Calu3 (cell line): ENCODE measurements around the gene ADRA1B. TPM values are rescaled to one million over a fixed set of nuclear protein-coding genes. Genes with fewer than 3 reads are reported as not detected.

Experiments used
- BruUV-seq: library from RNA; stranded (reverse); fragments of 400-500 nt; replicated peaks from 2 replicates; lab custom pipeline; 2021; lab: Mats Ljungman, UMichigan
- CTCF ChIA-PET: fragments of 300-600 bp; sonication (Branson Sonifier 250); formaldehyde crosslinking; loops from one replicate; lab custom pipeline; 2022; ENCODE audit warnings: antibody characterized with exemption; lab: Charles Lee
- DNase-seq: peaks from one replicate; pipeline ENCODE4 v3.0.0; 2022
- H3K27ac Mint-ChIP-seq: one replicate; pipeline ENCODE4 v1.8.0; 2022; ENCODE audit warnings: mixed read lengths; ENCODE audit not compliant: unreplicated experiment
- H3K27me3 Mint-ChIP-seq: one replicate; pipeline ENCODE4 v1.8.0; 2022; ENCODE audit warnings: mixed read lengths; ENCODE audit not compliant: unreplicated experiment
- H3K36me3 Mint-ChIP-seq: one replicate; pipeline ENCODE4 v1.8.0; 2022; ENCODE audit warnings: mild to moderate bottlenecking, moderate library complexity, mixed read lengths; ENCODE audit not compliant: insufficient read depth, unreplicated experiment
- H3K4me1 Mint-ChIP-seq: one replicate; pipeline ENCODE4 v1.8.0; 2022; ENCODE audit warnings: mild to moderate bottlenecking, low read depth, mixed read lengths; ENCODE audit not compliant: unreplicated experiment
- H3K4me3 Mint-ChIP-seq: one replicate; pipeline ENCODE4 v1.8.0; 2022; ENCODE audit warnings: mild to moderate bottlenecking, low read depth, moderate library complexity, mixed read lengths; ENCODE audit not compliant: unreplicated experiment
- H3K9me3 Mint-ChIP-seq: one replicate; pipeline ENCODE4 v1.8.0; 2022; ENCODE audit warnings: low read depth, mixed read lengths; ENCODE audit not compliant: unreplicated experiment
- intact Hi-C: fragments of 100-400 bp; cut with micrococcal nuclease; formaldehyde crosslinking; loops from one replicate; pipeline ENCODE4 v1.10.0; 2022; ENCODE audit not compliant: unreplicated experiment
- total RNA-seq: library from RNA; stranded (reverse); gene quantifications from 2 replicates; pipeline ENCODE4 v1.2.3, GENCODE V29; 2022
- TF ChIP-seq, protein P1 (sequence below): fragments of 200-600 bp; IDR thresholded peaks from one replicate; pipeline ENCODE4 v1.8.0; 2022; ENCODE audit warnings: antibody characterized with exemption; ENCODE audit not compliant: unreplicated experiment

Gene ADRA1B
- total RNA-seq, 1 experiment from 2014 or later, result 10.9 TPM

DNA sequence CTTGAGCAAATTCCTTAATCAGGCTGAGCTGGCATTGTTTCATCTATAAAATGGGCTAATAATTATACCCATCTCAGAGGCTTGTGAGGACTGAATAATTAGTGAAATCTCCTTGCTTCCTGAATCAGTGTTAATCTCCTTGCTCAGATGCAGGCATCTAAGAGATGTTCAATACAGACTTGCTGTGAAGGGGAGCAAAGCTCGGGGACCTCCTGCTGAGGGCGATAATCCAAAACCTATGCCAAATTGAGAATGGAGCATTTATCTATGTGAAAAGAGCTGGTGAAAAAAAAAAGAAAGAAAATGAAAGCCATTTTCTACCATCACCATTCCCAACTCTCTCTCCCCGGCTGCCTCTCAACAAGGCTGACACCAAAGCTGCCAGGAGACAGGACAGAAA, 37.3 kb downstream of the ADRA1B start:
- H3K36me3 Mint-ChIP-seq, result no peaks in the 10 kb centered on the region
- TF ChIP-seq, protein P1, sequence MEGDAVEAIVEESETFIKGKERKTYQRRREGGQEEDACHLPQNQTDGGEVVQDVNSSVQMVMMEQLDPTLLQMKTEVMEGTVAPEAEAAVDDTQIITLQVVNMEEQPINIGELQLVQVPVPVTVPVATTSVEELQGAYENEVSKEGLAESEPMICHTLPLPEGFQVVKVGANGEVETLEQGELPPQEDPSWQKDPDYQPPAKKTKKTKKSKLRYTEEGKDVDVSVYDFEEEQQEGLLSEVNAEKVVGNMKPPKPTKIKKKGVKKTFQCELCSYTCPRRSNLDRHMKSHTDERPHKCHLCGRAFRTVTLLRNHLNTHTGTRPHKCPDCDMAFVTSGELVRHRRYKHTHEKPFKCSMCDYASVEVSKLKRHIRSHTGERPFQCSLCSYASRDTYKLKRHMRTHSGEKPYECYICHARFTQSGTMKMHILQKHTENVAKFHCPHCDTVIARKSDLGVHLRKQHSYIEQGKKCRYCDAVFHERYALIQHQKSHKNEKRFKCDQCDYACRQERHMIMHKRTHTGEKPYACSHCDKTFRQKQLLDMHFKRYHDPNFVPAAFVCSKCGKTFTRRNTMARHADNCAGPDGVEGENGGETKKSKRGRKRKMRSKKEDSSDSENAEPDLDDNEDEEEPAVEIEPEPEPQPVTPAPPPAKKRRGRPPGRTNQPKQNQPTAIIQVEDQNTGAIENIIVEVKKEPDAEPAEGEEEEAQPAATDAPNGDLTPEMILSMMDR, result no peak
- intact Hi-C loops, result no loop called here
- CTCF ChIA-PET, result no interaction called here
- H3K9me3 Mint-ChIP-seq, result no peaks in the 10 kb centered on the region
- BruUV-seq, result no TSS peak
- no peaks in the 10 kb centered on the region for H3K27me3 Mint-ChIP-seq
- H3K4me1 Mint-ChIP-seq, result no peaks in the 10 kb centered on the region
- no peak for DNase-seq
- no peak overlapping the region for H3K27ac Mint-ChIP-seq
- no peak overlapping the region for H3K4me3 Mint-ChIP-seq

- intact Hi-C loops, result no loop called here
- H3K36me3 Mint-ChIP-seq, result no peaks in the 10 kb centered on the region
- H3K4me3 Mint-ChIP-seq, result no peak overlapping the region
- DNase-seq, result no peak
- H3K27ac Mint-ChIP-seq, result no peak overlapping the region
- H3K9me3 Mint-ChIP-seq, result no peaks in the 10 kb centered on the region
- TF ChIP-seq, protein P1, result no peak
- CTCF ChIA-PET, result no interaction called here
- no peaks in the 10 kb centered on the region for H3K27me3 Mint-ChIP-seq
- no peaks in the 10 kb centered on the region for H3K4me1 Mint-ChIP-seq
- no TSS peak for BruUV-seq
These were observed 38.9 kb downstream of the ADRA1B start for GRCh38 chr5:159955056-159955624.

- intact Hi-C loops, result no loop called here
- no peak for DNase-seq
- TF ChIP-seq, protein P1, result no peak
- Mint-ChIP-seq H3K4me3 (no peak overlapping the region), H3K27me3 (no peaks in the 10 kb centered on the region), H3K27ac (no peak overlapping the region), H3K4me1 (no peaks in the 10 kb centered on the region), H3K9me3 (no peaks in the 10 kb centered on the region), H3K36me3 (no peaks in the 10 kb centered on the region)
- BruUV-seq, result no TSS peak
- CTCF ChIA-PET, result no interaction called here
These were observed 39.8 kb downstream of the ADRA1B start for GRCh38 chr5:159956074-159956473.

GRCh38 chr5:159961176-159962160, 45.2 kb downstream of the ADRA1B start:
- H3K9me3 Mint-ChIP-seq, result no peaks in the 10 kb centered on the region
- BruUV-seq, result no TSS peak
- TF ChIP-seq, protein P1, result no peak
- intact Hi-C loops, result loop anchor here (5.0 kb wide), 1 partner anchor 444 kb away; no protein-coding TSS in a partner anchor
- no peaks in the 10 kb centered on the region for H3K36me3 Mint-ChIP-seq
- CTCF ChIA-PET, result no interaction called here
- H3K27me3 Mint-ChIP-seq, result no peaks in the 10 kb centered on the region
- no peak overlapping the region for H3K27ac Mint-ChIP-seq
- DNase-seq, result no peak
- no peak overlapping the region for H3K4me3 Mint-ChIP-seq
- H3K4me1 Mint-ChIP-seq, result peaks cover 10% of the 10 kb centered on the region
